H9 (cell line): ENCODE data around the gene PDE7B. TPM values are rescaled to one million over a fixed set of nuclear protein-coding genes. Genes with fewer than 3 reads are reported as not detected.

Experiments used
- DNase-seq: peaks from one replicate; pipeline ENCODE4 v3.0.0-alpha.2; 2017
- H2AFZ ChIP-seq: one replicate; pipeline ENCODE4 v1.6.1; 2013; ENCODE audit warnings: mild to moderate bottlenecking, low read length, control low read depth, moderate library complexity
- H2AK5ac ChIP-seq: 2 replicates; pipeline ENCODE4 v1.6.1; 2013; ENCODE audit warnings: low read length, control low read depth, mixed read lengths; ENCODE audit not compliant: insufficient read length
- H2BK120ac ChIP-seq: one replicate; pipeline ENCODE4 v1.6.1; 2013; ENCODE audit warnings: low read depth, mild to moderate bottlenecking, low read length, control low read depth, inconsistent platforms; ENCODE audit not compliant: poor library complexity, severe bottlenecking
- H2BK12ac ChIP-seq: 2 replicates; pipeline ENCODE4 v1.6.1; 2013; ENCODE audit warnings: low read length, control low read depth, mixed read lengths, low read depth; ENCODE audit not compliant: insufficient read length
- H2BK15ac ChIP-seq: 2 replicates; pipeline ENCODE4 v1.6.1; 2013; ENCODE audit warnings: low read depth, low read length, control low read depth
- H2BK20ac ChIP-seq: one replicate; pipeline ENCODE4 v1.6.1; 2013; ENCODE audit warnings: low read depth, mild to moderate bottlenecking, low read length, control low read depth, inconsistent platforms; ENCODE audit not compliant: poor library complexity, severe bottlenecking
- H2BK5ac ChIP-seq: 2 replicates; pipeline ENCODE4 v1.6.1; 2013; ENCODE audit warnings: low read length, control low read depth, mixed read lengths; ENCODE audit not compliant: insufficient read length
- H3K14ac ChIP-seq: 2 replicates; pipeline ENCODE4 v1.6.1; 2013; ENCODE audit warnings: low read length, control low read depth; ENCODE audit not compliant: insufficient read depth
- H3K18ac ChIP-seq: 2 replicates; pipeline ENCODE4 v1.6.1; 2013; ENCODE audit warnings: low read depth, mild to moderate bottlenecking, mixed read lengths, low read length, control low read depth; ENCODE audit not compliant: insufficient read length
- H3K23ac ChIP-seq: 2 replicates; pipeline ENCODE4 v1.6.1; 2013; ENCODE audit warnings: low read length, control low read depth, mixed read lengths, low read depth; ENCODE audit not compliant: insufficient read length
- H3K23me2 ChIP-seq: 2 replicates; pipeline ENCODE4 v1.6.1; 2013; ENCODE audit warnings: low read depth, mild to moderate bottlenecking, mixed read lengths, low read length, control low read depth; ENCODE audit not compliant: insufficient read length, poor library complexity, severe bottlenecking
- H3K27ac ChIP-seq: 2 replicates; pipeline ENCODE4 v1.5.1; 2013; ENCODE audit warnings: low read length, control low read depth, mixed read lengths, low read depth; ENCODE audit not compliant: insufficient read length
- H3K27me3 ChIP-seq: 2 replicates; pipeline ENCODE4 v1.6.1; 2013; ENCODE audit warnings: low read length, control low read depth, inconsistent platforms; ENCODE audit not compliant: insufficient read depth
- H3K4ac ChIP-seq: 2 replicates; pipeline ENCODE4 v1.6.1; 2013; ENCODE audit warnings: low read depth, mild to moderate bottlenecking, control low read depth, inconsistent platforms, low read length, moderate library complexity
- H3K4me1 ChIP-seq: 2 replicates; pipeline ENCODE4 v1.6.1; 2013; ENCODE audit warnings: low read length, control low read depth, inconsistent platforms; ENCODE audit not compliant: insufficient read depth
- H3K4me2 ChIP-seq: 2 replicates; pipeline ENCODE4 v1.6.1; 2013; ENCODE audit warnings: low read length, control low read depth, mixed read lengths; ENCODE audit not compliant: insufficient read length, insufficient read depth
- H3K56ac ChIP-seq: 2 replicates; pipeline ENCODE4 v1.6.1; 2013; ENCODE audit warnings: low read depth, mild to moderate bottlenecking, mixed read lengths, low read length, control low read depth; ENCODE audit not compliant: insufficient read length
- H3K79me1 ChIP-seq: 2 replicates; pipeline ENCODE4 v1.6.1; 2013; ENCODE audit warnings: low read depth, mild to moderate bottlenecking, moderate library complexity, low read length, control low read depth, inconsistent platforms; ENCODE audit not compliant: insufficient read depth, poor library complexity, severe bottlenecking
- H3K79me2 ChIP-seq: 2 replicates; pipeline ENCODE4 v1.6.1; 2013; ENCODE audit warnings: low read length, control low read depth, inconsistent platforms; ENCODE audit not compliant: insufficient read depth
- H3K9ac ChIP-seq: 2 replicates; pipeline ENCODE4 v1.6.1; 2013; ENCODE audit warnings: low read length, control low read depth, mixed read lengths; ENCODE audit not compliant: insufficient read length; ENCODE audit errors: extremely low read depth
- H3K9me3 ChIP-seq: one replicate; pipeline ENCODE4 v1.6.1; 2013; ENCODE audit warnings: low read depth, low read length, inconsistent platforms; ENCODE audit not compliant: control insufficient read depth
- H3T11ph ChIP-seq: one replicate; pipeline ENCODE4 v1.6.1; 2013; ENCODE audit warnings: mild to moderate bottlenecking, low read length, control low read depth, inconsistent platforms
- H4K20me1 ChIP-seq: one replicate; pipeline ENCODE4 v1.6.1; 2013; ENCODE audit not compliant: control insufficient read depth, insufficient read length, insufficient read depth
- H4K5ac ChIP-seq: 2 replicates; pipeline ENCODE4 v1.6.1; 2013; ENCODE audit warnings: low read depth, mild to moderate bottlenecking, mixed read lengths, low read length, control low read depth; ENCODE audit not compliant: insufficient read length
- H4K8ac ChIP-seq: replicated peaks from 2 replicates; pipeline ENCODE4 v1.6.1; 2013; ENCODE audit warnings: low read length, control low read depth, mixed read lengths, low read depth; ENCODE audit not compliant: insufficient read length
- H4K91ac ChIP-seq: 2 replicates; pipeline ENCODE4 v1.6.1; 2013; ENCODE audit warnings: low read depth, mild to moderate bottlenecking, moderate library complexity, mixed read lengths, low read length, control low read depth; ENCODE audit not compliant: insufficient read length
- H3K27ac Mint-ChIP-seq, 3 experiments: 2 replicates in 2 of 3; 3 replicates in 1 of 3; pipeline ENCODE4 v1.8.0; 2020 to 2021; ENCODE audit warnings: mixed read lengths in 3 of 3, mild to moderate bottlenecking in 1 of 3, moderate library complexity in 1 of 3
- H3K27me3 Mint-ChIP-seq: 2 replicates; pipeline ENCODE4 v1.8.0; 2021; ENCODE audit warnings: low read depth, mild to moderate bottlenecking, moderate library complexity, mixed read lengths
- H3K36me3 Mint-ChIP-seq, 3 experiments: 2 replicates in 2 of 3; 3 replicates in 1 of 3; pipeline ENCODE4 v1.8.0; 2020 to 2021; ENCODE audit warnings: low read depth in 3 of 3, mixed read lengths in 3 of 3; ENCODE audit not compliant: insufficient read depth in 1 of 3
- H3K4me1 Mint-ChIP-seq, 2 experiments: 2 replicates each; pipeline ENCODE4 v1.8.0; 2020; ENCODE audit warnings: mixed read lengths in 2 of 2
- H3K4me3 Mint-ChIP-seq, 2 experiments: 2 replicates in 1 of 2; 3 replicates in 1 of 2; pipeline ENCODE4 v1.8.0; 2020 to 2021; ENCODE audit warnings: mild to moderate bottlenecking in 2 of 2, mixed read lengths in 2 of 2, moderate library complexity in 1 of 2
- H3K9me3 Mint-ChIP-seq, 2 experiments: 2 replicates in 1 of 2; 3 replicates in 1 of 2; pipeline ENCODE4 v1.8.0; 2020; ENCODE audit warnings: mild to moderate bottlenecking in 2 of 2, mixed read lengths in 2 of 2, moderate library complexity in 1 of 2
- CTCF ChIP-seq: fragments of 200-600 bp; sonication (generic); conservative IDR thresholded peaks from 3 replicates; pipeline ENCODE4 v1.8.0; 2021; ENCODE audit warnings: antibody characterized with exemption, mild to moderate bottlenecking
- WGBS: extraction: QIAGEN DNeasy Blood & Tissue Kit; methylation state at CpG from one replicate; pipeline ENCODE4 v1.1.7; 2013; ENCODE audit warnings: missing lambda C conversion rate, low lambda C conversion rate, mixed read lengths; ENCODE audit not compliant: insufficient read length; ENCODE audit errors: extremely low coverage; 5-methylcytosine and 5-hydroxymethylcytosine counted together
- total RNA-seq: library from RNA; stranded (reverse); gene quantifications from 2 replicates; pipeline ENCODE4 v1.2.1, GENCODE V29; 2021

PDE7B gene
- total RNA-seq, 1 experiment from 2014 or later = not detected

GRCh38 chr6:136050475-136050874 lies 199.0 kb downstream of the PDE7B start:
- no peak overlapping the region for H2BK5ac ChIP-seq
- H3K4me1 ChIP-seq = no peaks in the 10 kb centered on the region
- no peaks in the 10 kb centered on the region for H3K23me2 ChIP-seq
- no peak overlapping the region for H3K4me2 ChIP-seq
- Mint-ChIP-seq H3K27ac (no peak overlapping the region), H3K27me3 (no peaks in the 10 kb centered on the region), H3K4me1 (no peaks in the 10 kb centered on the region), H3K9me3 (no peaks in the 10 kb centered on the region), H3K4me3 (no peak overlapping the region), H3K36me3 (no peaks in the 10 kb centered on the region)
- H3K56ac ChIP-seq = no peak overlapping the region
- H3K14ac ChIP-seq = no peak overlapping the region
- no peaks in the 10 kb centered on the region for H3K79me1 ChIP-seq
- no peaks in the 10 kb centered on the region for H3K79me2 ChIP-seq
- no peaks in the 10 kb centered on the region for H3K27me3 ChIP-seq
- H2BK20ac ChIP-seq = no peak overlapping the region
- H4K91ac ChIP-seq = no peak overlapping the region
- no peak overlapping the region for H3K9ac ChIP-seq
- no peak overlapping the region for H3K4ac ChIP-seq
- TF ChIP-seq CTCF = no peak
- H2BK15ac ChIP-seq = no peak overlapping the region
- no peak overlapping the region for H3T11ph ChIP-seq
- no peak overlapping the region for H2BK12ac ChIP-seq
- H2AFZ ChIP-seq = no peak overlapping the region
- H4K8ac ChIP-seq = no peak overlapping the region
- no peak overlapping the region for H3K23ac ChIP-seq
- no peak for DNase-seq
- H2AK5ac ChIP-seq = no peak overlapping the region
- no peaks in the 10 kb centered on the region for H3K9me3 ChIP-seq
- H4K5ac ChIP-seq = no peak overlapping the region
- no peak overlapping the region for H2BK120ac ChIP-seq
- no peak overlapping the region for H3K27ac ChIP-seq
- WGBS = no CpG with 5 or more reads among the region's 1 CpG
- no peak overlapping the region for H3K18ac ChIP-seq
- H4K20me1 ChIP-seq = no peaks in the 10 kb centered on the region
